ENCODE results near the gene BICC1. TPM values are rescaled to one million over a fixed set of nuclear protein-coding genes. Genes with fewer than 3 reads are reported as not detected.
A peak's percentile ranks its signal among the peaks of the same experiment; 100 is the strongest.

The BICC1 gene
- total and polyA plus RNA-seq, 12 donors, result 4.5 to 25.9 (median 9.8) TPM

DNA sequence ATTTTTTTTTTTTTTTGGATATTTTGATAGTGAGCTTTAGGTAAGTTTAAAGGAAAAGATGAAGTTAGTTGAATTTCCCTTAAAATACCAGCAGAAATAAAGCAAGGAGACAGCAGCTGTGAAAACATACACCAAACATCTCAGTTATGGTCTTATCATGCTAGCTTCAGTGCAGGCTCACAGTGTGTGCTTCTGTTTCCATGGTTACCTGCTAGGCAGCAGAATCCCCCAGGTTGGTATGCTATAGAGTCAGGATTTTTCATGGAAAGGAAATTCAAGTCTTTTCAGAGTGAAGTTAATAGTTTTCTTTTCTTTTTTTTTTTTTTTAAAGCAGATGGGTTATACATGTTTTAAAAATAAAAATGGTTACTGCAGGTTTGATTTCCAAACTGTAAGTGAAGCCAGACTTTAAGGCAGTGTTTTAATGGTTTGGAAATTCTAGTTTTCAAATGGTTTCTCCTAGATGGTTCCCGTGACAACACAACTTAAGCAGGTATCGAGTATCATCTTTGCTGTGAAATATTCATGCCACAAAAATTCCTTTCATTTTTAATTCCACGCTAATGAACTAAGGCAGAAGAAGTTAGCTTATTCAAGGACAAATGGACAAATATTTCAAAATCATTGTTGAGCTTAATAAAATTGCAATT lies 230.9 kb downstream of the BICC1 start:
- Histone ChIP-seq H3K4me1 (replicated peaks in 1 of 2) (no peaks in the 10 kb centered on the region), H3K9me3 (replicated peaks in 1 of 3) (no peaks in the 10 kb centered on the region), H3K36me3 (replicated peaks in 1 of 2) (no peaks in the 10 kb centered on the region), H3K27me3 (no peaks in the 10 kb centered on the region), H3K27ac (no peak overlapping the region), H3K4me3 (no peak overlapping the region)
- intact Hi-C loops (cut with DNase I), result no loop called here
- 50 to 58% (median 54%) methylated on average over 3 of the region's 3 CpGs for WGBS, 4 donors
- DNase-seq, result no peak
- no peak for TF ChIP-seq POLR2A (IDR thresholded peaks at IDR 0.05)
- TF ChIP-seq, protein P1, sequence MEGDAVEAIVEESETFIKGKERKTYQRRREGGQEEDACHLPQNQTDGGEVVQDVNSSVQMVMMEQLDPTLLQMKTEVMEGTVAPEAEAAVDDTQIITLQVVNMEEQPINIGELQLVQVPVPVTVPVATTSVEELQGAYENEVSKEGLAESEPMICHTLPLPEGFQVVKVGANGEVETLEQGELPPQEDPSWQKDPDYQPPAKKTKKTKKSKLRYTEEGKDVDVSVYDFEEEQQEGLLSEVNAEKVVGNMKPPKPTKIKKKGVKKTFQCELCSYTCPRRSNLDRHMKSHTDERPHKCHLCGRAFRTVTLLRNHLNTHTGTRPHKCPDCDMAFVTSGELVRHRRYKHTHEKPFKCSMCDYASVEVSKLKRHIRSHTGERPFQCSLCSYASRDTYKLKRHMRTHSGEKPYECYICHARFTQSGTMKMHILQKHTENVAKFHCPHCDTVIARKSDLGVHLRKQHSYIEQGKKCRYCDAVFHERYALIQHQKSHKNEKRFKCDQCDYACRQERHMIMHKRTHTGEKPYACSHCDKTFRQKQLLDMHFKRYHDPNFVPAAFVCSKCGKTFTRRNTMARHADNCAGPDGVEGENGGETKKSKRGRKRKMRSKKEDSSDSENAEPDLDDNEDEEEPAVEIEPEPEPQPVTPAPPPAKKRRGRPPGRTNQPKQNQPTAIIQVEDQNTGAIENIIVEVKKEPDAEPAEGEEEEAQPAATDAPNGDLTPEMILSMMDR (IDR thresholded peaks at IDR 0.05), result no peak

DNA sequence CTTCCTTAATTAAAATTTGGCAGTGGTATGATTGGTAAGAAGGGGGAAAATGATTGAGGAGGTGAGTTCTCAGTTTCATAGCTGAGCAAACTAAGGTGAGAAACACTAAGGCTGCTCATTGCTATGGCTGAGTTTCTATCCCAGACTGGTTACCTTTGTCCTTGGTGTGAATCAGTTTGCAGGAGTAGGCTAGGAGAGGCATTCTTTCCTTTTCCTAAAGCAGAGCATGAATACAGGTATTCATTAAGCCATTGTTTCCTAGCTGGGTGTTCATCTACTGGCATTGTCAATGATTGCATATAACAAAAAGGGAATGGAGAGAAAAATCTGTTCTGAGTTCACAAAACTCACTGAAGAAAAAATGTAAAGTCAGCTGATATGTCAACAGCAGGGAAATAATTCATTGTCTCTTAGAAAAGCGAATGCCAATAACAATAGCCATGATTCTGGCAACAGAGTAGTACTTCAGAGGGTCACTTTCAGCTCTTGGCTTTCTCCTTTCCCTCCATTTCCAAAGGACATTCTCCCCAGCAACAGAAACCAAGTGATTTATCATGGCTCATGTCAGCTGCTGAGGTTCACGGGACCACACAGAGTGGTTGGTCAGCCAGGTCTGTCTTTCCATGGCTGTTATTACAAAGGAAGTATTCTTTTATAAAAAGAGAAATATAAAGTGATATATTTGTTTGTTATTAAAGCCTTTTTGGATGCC lies 234.0 kb downstream of the BICC1 start:
- Histone ChIP-seq H3K9me3 (replicated peaks in 1 of 3) (no peaks in the 10 kb centered on the region), H3K27ac (peak overlapping the region in 1 of 5 donors; percentile 19), H3K27me3 (no peaks in the 10 kb centered on the region), H3K4me1 (replicated peaks in 1 of 2) (no peaks in the 10 kb centered on the region), H3K4me3 (no peak overlapping the region), H3K36me3 (replicated peaks in 1 of 2) (no peaks in the 10 kb centered on the region)
- no peak for DNase-seq
- intact Hi-C loops (cut with DNase I), result no loop called here
- TF ChIP-seq, protein P1 (IDR thresholded peaks at IDR 0.05), result no peak
- TF ChIP-seq POLR2A (IDR thresholded peaks at IDR 0.05), result no peak
- 28 to 43% (median 39%) methylated on average over 2 of the region's 2 CpGs for WGBS, 4 donors

DNA sequence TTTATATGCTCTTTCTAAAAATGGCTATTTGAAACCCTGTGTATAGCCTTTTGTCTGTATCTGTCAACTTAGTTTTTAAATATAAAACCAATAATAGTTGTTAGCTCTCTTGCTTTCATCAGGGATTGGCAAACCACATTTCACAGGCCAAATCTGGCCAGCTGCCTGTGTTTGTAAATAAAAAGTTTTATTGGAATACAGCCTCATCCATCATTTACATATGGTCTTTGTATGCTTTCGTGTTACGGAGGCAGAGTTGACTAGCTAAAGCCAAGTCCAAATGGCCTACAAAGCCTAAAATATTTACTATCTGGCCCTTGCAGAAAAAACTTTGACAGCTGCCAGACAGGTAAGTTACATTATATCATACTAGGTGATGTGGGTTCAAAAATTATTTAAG lies 235.0 kb downstream of the BICC1 start:
- no peak for DNase-seq
- 79 to 89% (median 87%) methylated on average over 2 of the region's 2 CpGs for WGBS, 4 donors
- Histone ChIP-seq H3K4me1 (replicated peaks in 1 of 2) (no peaks in the 10 kb centered on the region), H3K27me3 (no peaks in the 10 kb centered on the region), H3K36me3 (replicated peaks in 1 of 2) (no peaks in the 10 kb centered on the region), H3K4me3 (no peak overlapping the region), H3K9me3 (replicated peaks in 1 of 3) (no peaks in the 10 kb centered on the region), H3K27ac (no peak overlapping the region)
- TF ChIP-seq, protein P1 (IDR thresholded peaks at IDR 0.05), result no peak
- TF ChIP-seq POLR2A (IDR thresholded peaks at IDR 0.05), result no peak
- intact Hi-C loops (cut with DNase I), result no loop called here

DNA sequence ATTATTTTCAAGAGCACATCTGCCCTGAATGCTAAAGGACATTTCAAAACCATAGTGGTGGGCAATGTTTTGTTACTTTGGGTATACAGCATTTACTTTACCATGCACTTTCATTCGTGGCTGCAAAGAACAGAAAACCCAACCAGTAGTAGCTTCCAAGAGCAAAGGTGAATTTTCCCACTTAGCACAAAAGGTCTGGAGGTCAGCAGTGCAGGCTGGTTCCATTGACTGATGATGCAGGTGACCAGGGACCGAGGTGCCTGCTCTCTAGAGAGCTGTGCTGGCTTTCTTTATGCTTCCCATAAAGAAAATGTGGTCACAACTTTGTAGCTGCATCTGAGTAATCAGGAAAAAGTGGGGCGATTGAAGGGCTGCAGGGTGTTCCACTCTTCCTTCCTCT lies 240.0 kb downstream of the BICC1 start:
- 82 to 95% (median 86%) methylated on average over 3 of the region's 3 CpGs for WGBS, 4 donors

More for the DNA sequence above, 240.0 kb downstream of the BICC1 start:
- H3K4me1 ChIP-seq (replicated peaks in 1 of 2), result peaks cover 0 to 18% of the 10 kb centered on the region in 2 donors
- no peak for TF ChIP-seq POLR2A (IDR thresholded peaks at IDR 0.05)
- TF ChIP-seq, protein P1 (IDR thresholded peaks at IDR 0.05), result no peak
- no peak overlapping the region for H3K27ac ChIP-seq
- no peak overlapping the region for H3K4me3 ChIP-seq
- DNase-seq, result no peak
- H3K27me3 ChIP-seq, result no peaks in the 10 kb centered on the region
- H3K36me3 ChIP-seq (replicated peaks in 1 of 2), result no peaks in the 10 kb centered on the region
- H3K9me3 ChIP-seq (replicated peaks in 1 of 3), result no peaks in the 10 kb centered on the region
- intact Hi-C loops (cut with DNase I), result no loop called here
